MM.1S (cell line): ENCODE data around the gene DPYSL5.

Experiments
- DNase-seq: peaks from one replicate; pipeline ENCODE4 v3.0.0-alpha.2; 2015
- H2AFZ ChIP-seq: fragments of 300-600 bp; sonication (generic); 2 replicates; pipeline ENCODE4 v1.6.0; 2016; ENCODE audit warnings: antibody characterized with exemption, low read length
- H3F3A ChIP-seq: fragments of 300-600 bp; sonication (generic); 2 replicates; pipeline ENCODE4 v1.6.1; 2016; ENCODE audit warnings: mild to moderate bottlenecking, antibody characterized with exemption, low read length, moderate library complexity, mixed read lengths; ENCODE audit not compliant: insufficient read depth
- H3K27ac ChIP-seq: fragments of 300-600 bp; sonication (generic); 2 replicates; pipeline ENCODE4 v1.5.1; 2016; ENCODE audit warnings: mild to moderate bottlenecking, low read length
- H3K27me3 ChIP-seq: fragments of 300-600 bp; sonication (generic); replicated peaks from 2 replicates; pipeline ENCODE4 v1.6.0; 2016; ENCODE audit warnings: low read length; ENCODE audit not compliant: insufficient read depth
- H3K36me3 ChIP-seq: fragments of 300-600 bp; sonication (generic); replicated peaks from 2 replicates; pipeline ENCODE4 v1.6.1; 2016; ENCODE audit warnings: mild to moderate bottlenecking, low read length, mixed read lengths; ENCODE audit not compliant: insufficient read depth
- H3K4me1 ChIP-seq: fragments of 300-600 bp; sonication (generic); 2 replicates; pipeline ENCODE4 v1.6.1; 2016; ENCODE audit warnings: low read length, mixed read lengths
- H3K4me2 ChIP-seq: fragments of 300-600 bp; sonication (generic); 2 replicates; pipeline ENCODE4 v1.6.0; 2016; ENCODE audit warnings: low read depth, low read length
- H3K4me3 ChIP-seq: fragments of 300-600 bp; sonication (generic); 2 replicates; pipeline ENCODE4 v1.5.1; 2016; ENCODE audit warnings: low read length, mixed read lengths
- H3K79me2 ChIP-seq: fragments of 300-600 bp; sonication (generic); 2 replicates; pipeline ENCODE4 v1.6.1; 2016; ENCODE audit warnings: mixed run types, low read length, mixed read lengths
- H3K9ac ChIP-seq: fragments of 300-600 bp; sonication (generic); 2 replicates; pipeline ENCODE4 v1.6.1; 2016; ENCODE audit warnings: low read length, mixed read lengths
- H3K9me2 ChIP-seq: fragments of 300-600 bp; sonication (generic); replicated peaks from 2 replicates; pipeline ENCODE4 v1.6.1; 2016; ENCODE audit warnings: mild to moderate bottlenecking, low read length, mixed read lengths; ENCODE audit not compliant: insufficient read depth
- H3K9me3 ChIP-seq: fragments of 300-600 bp; sonication (generic); replicated peaks from 2 replicates; pipeline ENCODE4 v1.6.1; 2016; ENCODE audit warnings: mild to moderate bottlenecking, low read length, mixed read lengths; ENCODE audit not compliant: insufficient read depth
- H4K20me1 ChIP-seq: fragments of 300-600 bp; sonication (generic); 2 replicates; pipeline ENCODE4 v1.6.1; 2016; ENCODE audit warnings: mild to moderate bottlenecking, low read length, moderate library complexity, mixed read lengths; ENCODE audit not compliant: insufficient read depth
- EZH2 ChIP-seq: fragments of 300-600 bp; sonication (generic); optimal IDR thresholded peaks from 2 replicates; pipeline ENCODE3; 2017; ENCODE audit warnings: low read depth, mild to moderate bottlenecking, antibody characterized with exemption, low read length, mixed read lengths
- EZH2phosphoT487 ChIP-seq: fragments of 300-600 bp; sonication (generic); IDR thresholded peaks from 2 replicates; pipeline ENCODE4 v1.6.1; 2018; ENCODE audit warnings: antibody characterized with exemption, low read length
- TF ChIP-seq, protein P1 (sequence below): fragments of 300-600 bp; sonication (generic); IDR thresholded peaks from 2 replicates; pipeline ENCODE4 v1.5.1; 2016; ENCODE audit warnings: antibody characterized with exemption, low read length, mixed read lengths

Gene DPYSL5

DNA sequence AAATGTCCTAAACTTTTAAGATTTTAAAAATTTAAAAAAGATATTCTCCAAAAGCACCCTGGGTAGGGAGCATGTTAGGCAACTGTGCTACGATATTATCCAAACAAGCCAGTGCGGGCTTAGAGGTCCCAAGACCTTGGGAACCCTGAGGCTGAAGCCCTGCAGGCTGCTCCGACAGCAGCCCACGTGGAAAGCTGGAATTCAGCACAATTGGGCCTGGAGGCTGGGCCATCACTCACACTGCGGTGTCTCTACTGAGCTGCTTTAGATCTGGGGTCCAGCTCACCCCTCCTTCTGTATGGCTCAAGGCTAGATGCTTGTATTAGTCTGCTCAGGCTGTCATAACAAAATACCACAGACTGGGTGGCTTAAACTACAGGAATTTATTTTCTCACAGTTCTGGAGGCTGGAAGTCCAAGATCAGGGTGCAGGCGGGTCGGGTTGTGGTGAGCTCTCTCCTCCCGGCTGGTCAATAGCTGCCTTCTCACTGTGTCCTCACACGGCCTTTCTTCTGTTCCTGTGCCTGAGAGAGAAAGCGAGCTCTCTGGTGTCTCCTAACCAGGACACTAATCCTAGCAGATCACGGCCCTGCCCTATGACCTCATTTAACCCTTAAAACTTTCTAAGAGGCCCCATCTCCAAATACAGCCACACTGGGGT is 42.5 kb downstream of the DPYSL5 start:
- H3K27me3 ChIP-seq = no peaks in the 10 kb centered on the region
- no peak for DNase-seq
- no peaks in the 10 kb centered on the region for H3K9me2 ChIP-seq
- H3F3A ChIP-seq = no peaks in the 10 kb centered on the region
- H3K79me2 ChIP-seq = no peaks in the 10 kb centered on the region
- no peaks in the 10 kb centered on the region for H3K36me3 ChIP-seq
- no peak overlapping the region for H2AFZ ChIP-seq
- no peaks in the 10 kb centered on the region for H3K9me3 ChIP-seq
- no peak overlapping the region for H3K4me2 ChIP-seq
- no peak overlapping the region for H3K27ac ChIP-seq
- TF ChIP-seq EZH2phosphoT487 = no peak
- TF ChIP-seq, protein P1, sequence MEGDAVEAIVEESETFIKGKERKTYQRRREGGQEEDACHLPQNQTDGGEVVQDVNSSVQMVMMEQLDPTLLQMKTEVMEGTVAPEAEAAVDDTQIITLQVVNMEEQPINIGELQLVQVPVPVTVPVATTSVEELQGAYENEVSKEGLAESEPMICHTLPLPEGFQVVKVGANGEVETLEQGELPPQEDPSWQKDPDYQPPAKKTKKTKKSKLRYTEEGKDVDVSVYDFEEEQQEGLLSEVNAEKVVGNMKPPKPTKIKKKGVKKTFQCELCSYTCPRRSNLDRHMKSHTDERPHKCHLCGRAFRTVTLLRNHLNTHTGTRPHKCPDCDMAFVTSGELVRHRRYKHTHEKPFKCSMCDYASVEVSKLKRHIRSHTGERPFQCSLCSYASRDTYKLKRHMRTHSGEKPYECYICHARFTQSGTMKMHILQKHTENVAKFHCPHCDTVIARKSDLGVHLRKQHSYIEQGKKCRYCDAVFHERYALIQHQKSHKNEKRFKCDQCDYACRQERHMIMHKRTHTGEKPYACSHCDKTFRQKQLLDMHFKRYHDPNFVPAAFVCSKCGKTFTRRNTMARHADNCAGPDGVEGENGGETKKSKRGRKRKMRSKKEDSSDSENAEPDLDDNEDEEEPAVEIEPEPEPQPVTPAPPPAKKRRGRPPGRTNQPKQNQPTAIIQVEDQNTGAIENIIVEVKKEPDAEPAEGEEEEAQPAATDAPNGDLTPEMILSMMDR = no peak
- no peak overlapping the region for H3K4me3 ChIP-seq
- no peaks in the 10 kb centered on the region for H4K20me1 ChIP-seq
- H3K4me1 ChIP-seq = peaks cover 14% of the 10 kb centered on the region
- no peak overlapping the region for H3K9ac ChIP-seq

DNA sequence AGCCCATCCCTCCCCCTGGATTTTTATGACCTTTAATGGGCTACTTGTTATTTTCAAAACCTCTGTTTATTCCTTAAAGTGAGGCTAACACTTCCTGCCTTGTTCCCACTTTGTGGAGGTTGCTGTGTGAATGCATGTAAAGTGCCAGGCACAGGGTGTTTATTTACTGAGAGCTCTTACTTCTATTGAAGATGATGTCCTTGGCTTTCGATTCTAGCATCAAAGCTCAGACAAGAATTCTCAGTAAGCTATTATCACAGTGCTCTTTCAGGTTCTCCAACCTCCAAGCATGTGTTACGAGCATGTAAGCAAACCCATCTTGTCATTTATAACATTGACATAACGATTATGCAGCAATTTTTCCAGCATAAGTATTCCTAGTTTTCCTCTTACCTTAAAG is 44.2 kb downstream of the DPYSL5 start:
- Histone ChIP-seq H3K4me2 (no peak overlapping the region), H3K36me3 (no peaks in the 10 kb centered on the region), H3K79me2 (no peaks in the 10 kb centered on the region), H3K9me3 (no peaks in the 10 kb centered on the region), H3K27me3 (no peaks in the 10 kb centered on the region), H3K9ac (no peak overlapping the region), H2AFZ (no peak overlapping the region), H3K9me2 (no peaks in the 10 kb centered on the region), H3K4me3 (no peak overlapping the region), H4K20me1 (no peaks in the 10 kb centered on the region), H3F3A (no peaks in the 10 kb centered on the region), H3K4me1 (peaks cover 4% of the 10 kb centered on the region), H3K27ac (no peak overlapping the region)
- no peak for TF ChIP-seq EZH2
- TF ChIP-seq, protein P1 = no peak
- TF ChIP-seq EZH2phosphoT487 = no peak
- no peak for DNase-seq

DNA sequence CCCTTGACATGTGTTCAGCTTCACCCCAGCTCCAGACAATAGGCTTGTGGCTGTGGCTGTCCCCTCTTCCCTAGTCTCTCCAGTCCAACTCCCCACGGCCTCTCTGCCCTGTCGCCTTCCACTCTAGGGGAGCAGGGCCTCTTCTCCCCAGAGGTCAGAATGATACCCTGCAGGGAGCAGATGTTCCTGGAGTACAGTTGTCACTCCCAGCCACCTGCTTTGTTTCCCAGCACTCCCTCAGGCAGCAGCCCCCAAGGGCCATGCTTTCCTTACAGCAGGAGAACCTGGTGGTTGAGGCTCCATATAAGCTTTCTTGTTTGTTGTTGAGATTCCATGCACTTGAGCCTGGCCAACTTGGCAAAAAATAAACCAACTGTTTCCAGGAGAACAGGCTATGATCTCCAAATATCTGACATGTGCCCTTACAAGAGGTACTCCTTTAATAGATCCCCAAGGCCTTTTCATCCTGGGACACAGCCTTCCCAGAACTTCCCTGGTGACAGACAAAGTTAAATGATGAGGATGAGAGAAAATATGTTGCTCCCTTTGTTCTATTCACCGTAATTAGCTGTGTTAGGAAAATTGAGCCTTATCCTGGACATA is 45.1 kb downstream of the DPYSL5 start:
- Histone ChIP-seq H3K9ac (no peak overlapping the region), H2AFZ (no peak overlapping the region), H3K27me3 (no peaks in the 10 kb centered on the region), H3K4me2 (no peak overlapping the region), H3K4me1 (no peaks in the 10 kb centered on the region), H3K27ac (no peak overlapping the region), H3F3A (no peaks in the 10 kb centered on the region), H3K36me3 (no peaks in the 10 kb centered on the region), H4K20me1 (no peaks in the 10 kb centered on the region), H3K9me3 (no peaks in the 10 kb centered on the region), H3K79me2 (no peaks in the 10 kb centered on the region), H3K4me3 (no peak overlapping the region), H3K9me2 (no peaks in the 10 kb centered on the region)
- TF ChIP-seq EZH2 (no peak), EZH2phosphoT487 (no peak)
- TF ChIP-seq, protein P1 = no peak
- no peak for DNase-seq
